ENCODE measurements around the gene L2HGDH.

L2HGDH gene

DNA sequence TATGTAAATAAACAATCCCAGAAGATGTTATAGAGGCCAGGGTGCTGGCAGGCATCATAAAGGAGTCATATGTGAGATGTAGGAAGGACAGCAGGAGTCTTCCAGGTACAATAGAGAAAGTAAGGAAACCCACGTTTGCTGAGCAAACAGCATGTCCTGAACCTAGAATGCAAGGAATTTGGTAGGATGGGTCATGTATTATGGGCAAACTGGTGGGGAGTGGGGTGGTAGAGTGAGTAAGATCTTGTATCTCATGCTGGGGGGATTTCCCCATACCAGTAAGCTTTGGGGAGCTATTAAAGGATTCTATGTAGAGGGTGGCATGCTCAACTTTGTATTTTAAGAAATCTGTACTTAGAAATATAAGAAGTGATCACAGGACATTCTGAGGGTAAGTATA is 43.7 kb upstream of the L2HGDH start:
- no peaks in the 10 kb centered on the region for H3K27me3 ChIP-seq
- DNase-seq: no peak
- no peaks in the 10 kb centered on the region for H3K36me3 ChIP-seq
- H3K4me1 ChIP-seq: no peaks in the 10 kb centered on the region
- no peaks in the 10 kb centered on the region for H3K9me3 ChIP-seq
- TF ChIP-seq, protein P1, sequence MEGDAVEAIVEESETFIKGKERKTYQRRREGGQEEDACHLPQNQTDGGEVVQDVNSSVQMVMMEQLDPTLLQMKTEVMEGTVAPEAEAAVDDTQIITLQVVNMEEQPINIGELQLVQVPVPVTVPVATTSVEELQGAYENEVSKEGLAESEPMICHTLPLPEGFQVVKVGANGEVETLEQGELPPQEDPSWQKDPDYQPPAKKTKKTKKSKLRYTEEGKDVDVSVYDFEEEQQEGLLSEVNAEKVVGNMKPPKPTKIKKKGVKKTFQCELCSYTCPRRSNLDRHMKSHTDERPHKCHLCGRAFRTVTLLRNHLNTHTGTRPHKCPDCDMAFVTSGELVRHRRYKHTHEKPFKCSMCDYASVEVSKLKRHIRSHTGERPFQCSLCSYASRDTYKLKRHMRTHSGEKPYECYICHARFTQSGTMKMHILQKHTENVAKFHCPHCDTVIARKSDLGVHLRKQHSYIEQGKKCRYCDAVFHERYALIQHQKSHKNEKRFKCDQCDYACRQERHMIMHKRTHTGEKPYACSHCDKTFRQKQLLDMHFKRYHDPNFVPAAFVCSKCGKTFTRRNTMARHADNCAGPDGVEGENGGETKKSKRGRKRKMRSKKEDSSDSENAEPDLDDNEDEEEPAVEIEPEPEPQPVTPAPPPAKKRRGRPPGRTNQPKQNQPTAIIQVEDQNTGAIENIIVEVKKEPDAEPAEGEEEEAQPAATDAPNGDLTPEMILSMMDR (IDR thresholded peaks at IDR 0.05; ENCODE audit: low read depth, low read length): no peak
- no peak overlapping the region for H3K4me3 ChIP-seq (ENCODE audit: low read depth, low read length)

DNA sequence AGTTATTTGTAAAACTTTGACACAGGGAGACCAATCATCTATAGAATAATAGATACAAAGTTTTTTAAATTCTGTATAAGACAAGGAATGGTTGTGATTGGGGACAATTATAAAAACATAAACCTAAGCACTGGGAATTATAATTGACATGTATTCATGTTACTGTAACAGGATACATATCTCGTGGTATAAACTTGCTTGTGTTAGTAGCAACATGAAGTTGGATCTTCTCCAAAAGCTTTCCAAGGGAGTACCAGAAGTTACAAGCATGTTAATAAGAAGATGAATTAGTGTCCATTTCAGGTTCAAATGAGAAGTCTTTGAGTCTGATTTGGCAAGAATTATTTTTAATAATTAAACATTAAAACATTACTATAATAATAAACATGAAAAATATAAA is 42.5 kb upstream of the L2HGDH start:
- H3K4me1 ChIP-seq: no peaks in the 10 kb centered on the region
- no peaks in the 10 kb centered on the region for H3K9me3 ChIP-seq
- no peak overlapping the region for H3K4me3 ChIP-seq (ENCODE audit: low read depth, low read length)
- no peak for DNase-seq
- no peaks in the 10 kb centered on the region for H3K36me3 ChIP-seq
- TF ChIP-seq, protein P1 (IDR thresholded peaks at IDR 0.05; ENCODE audit: low read depth, low read length): no peak
- H3K27me3 ChIP-seq: no peaks in the 10 kb centered on the region

DNA sequence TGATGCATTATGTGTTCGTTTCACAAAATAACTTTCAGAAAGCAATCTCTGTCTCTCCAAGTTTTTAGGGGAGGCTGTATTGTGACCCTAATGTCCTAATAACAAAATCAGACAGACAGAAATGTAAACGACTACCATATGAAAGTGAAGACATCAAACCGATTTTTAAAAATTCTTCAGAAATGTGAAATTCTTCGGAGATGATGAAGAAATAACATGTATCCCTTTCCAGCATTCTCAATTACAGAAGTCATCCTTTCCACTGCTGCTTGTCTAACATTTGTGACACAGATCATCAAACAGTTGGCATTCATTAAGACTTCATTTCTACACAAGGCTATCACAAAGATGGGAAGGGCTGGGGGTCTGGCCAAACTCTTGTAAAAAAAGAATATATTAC is 41.1 kb upstream of the L2HGDH start:
- H3K9me3 ChIP-seq: no peaks in the 10 kb centered on the region
- H3K4me3 ChIP-seq (ENCODE audit: low read depth, low read length): no peak overlapping the region
- no peak for DNase-seq
- no peaks in the 10 kb centered on the region for H3K36me3 ChIP-seq
- TF ChIP-seq, protein P1 (IDR thresholded peaks at IDR 0.05; ENCODE audit: low read depth, low read length): no peak
- no peaks in the 10 kb centered on the region for H3K27me3 ChIP-seq
- H3K4me1 ChIP-seq: no peaks in the 10 kb centered on the region

DNA sequence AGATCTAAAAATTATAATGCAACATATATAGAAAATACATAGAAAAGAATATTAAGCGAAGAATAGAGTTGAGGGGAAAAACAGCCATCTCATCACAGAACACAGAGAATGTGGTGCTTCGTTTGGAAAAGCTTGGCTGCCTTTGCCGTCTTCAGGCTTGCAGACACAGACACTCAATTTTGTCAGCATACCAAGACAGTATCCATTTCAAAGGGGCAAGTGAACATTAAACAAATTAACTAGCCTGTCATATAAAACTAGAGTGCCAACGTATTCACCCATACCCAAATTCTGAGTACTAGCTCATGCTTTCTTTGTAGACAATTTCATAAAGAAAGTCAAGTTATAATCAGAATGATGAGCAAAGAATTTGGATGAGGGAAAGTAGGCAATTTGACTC is 40.6 kb upstream of the L2HGDH start:
- Histone ChIP-seq H3K27me3 (no peaks in the 10 kb centered on the region), H3K9me3 (no peaks in the 10 kb centered on the region), H3K4me1 (no peaks in the 10 kb centered on the region; the same call in 1 of the 2 replicates), H3K36me3 (no peaks in the 10 kb centered on the region), H3K4me3 (ENCODE audit: low read depth, low read length) (no peak overlapping the region)
- DNase-seq: no peak
- TF ChIP-seq, protein P1 (IDR thresholded peaks at IDR 0.05; ENCODE audit: low read depth, low read length): no peak

DNA sequence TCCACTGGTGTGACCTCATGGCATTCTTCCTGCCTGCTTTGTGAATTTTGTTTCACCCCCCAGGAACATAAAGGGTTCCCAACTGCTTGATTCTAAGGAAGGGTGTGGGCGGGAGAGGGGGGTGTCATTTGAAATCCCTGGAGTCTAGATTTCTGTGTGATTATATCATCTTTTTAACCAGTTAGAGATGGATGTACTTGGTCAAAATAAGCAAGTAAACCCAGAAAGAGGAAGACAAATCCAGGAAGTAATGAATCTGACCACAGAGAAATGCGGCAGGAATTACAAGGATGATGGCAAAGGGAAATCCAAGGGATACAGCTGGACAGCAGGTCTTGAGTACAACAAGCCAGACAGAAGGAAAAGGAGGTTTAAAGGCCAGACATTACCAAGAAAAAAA is 38.9 kb upstream of the L2HGDH start:
- Histone ChIP-seq H3K27me3 (no peaks in the 10 kb centered on the region), H3K36me3 (no peaks in the 10 kb centered on the region), H3K4me3 (ENCODE audit: low read depth, low read length) (no peak overlapping the region), H3K4me1 (no peaks in the 10 kb centered on the region; the same call in 1 of the 2 replicates), H3K9me3 (no peaks in the 10 kb centered on the region)
- DNase-seq: no peak
- TF ChIP-seq, protein P1 (IDR thresholded peaks at IDR 0.05; ENCODE audit: low read depth, low read length): no peak

DNA sequence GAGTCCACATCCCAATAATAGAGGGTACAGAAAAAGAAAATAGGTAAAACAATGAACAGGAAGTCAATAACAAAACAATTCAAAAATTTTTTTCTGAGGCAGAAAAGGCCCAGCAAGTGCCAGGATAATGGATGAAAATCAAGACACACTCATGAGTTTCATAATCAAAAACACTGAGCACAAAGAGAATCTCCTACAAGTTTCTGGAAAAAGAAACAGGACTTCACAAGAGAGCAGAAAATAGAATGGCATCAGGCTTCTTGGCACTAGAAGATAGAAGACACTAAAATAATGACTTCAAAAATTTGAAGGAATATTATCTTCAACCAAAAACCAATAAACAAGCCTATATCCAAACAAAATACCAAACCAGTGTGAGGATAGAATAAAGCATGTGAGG is 36.9 kb upstream of the L2HGDH start:
- no peaks in the 10 kb centered on the region for H3K27me3 ChIP-seq
- TF ChIP-seq, protein P1 (IDR thresholded peaks at IDR 0.05; ENCODE audit: low read depth, low read length): no peak
- H3K9me3 ChIP-seq: no peaks in the 10 kb centered on the region

More for the DNA sequence above, 36.9 kb upstream of the L2HGDH start:
- no peaks in the 10 kb centered on the region; the same call in 1 of the 2 replicates for H3K4me1 ChIP-seq
- no peaks in the 10 kb centered on the region for H3K36me3 ChIP-seq
- H3K4me3 ChIP-seq (ENCODE audit: low read depth, low read length): no peak overlapping the region
- DNase-seq: no peak
